ENCODE measurements around the gene FRMD6.

The FRMD6 gene

DNA sequence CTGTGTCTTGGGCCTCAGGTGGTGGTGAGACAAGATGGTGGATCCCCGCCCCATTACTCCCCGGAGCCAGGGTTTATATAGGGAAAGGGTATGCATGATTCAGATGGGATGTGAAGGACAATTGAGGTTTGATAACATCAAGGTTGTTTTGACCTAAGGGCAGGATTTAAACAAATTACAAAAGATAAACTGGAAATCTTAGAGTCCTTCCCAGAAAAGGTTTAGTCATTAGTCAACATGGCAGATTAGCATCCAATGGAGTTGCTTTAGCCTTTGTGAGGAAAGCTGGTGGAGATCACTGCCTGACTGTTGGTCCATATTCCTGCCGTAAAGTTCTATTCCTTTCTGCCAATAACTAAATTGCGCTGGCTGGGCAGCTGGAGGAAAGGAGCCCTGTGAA is 15.6 kb upstream of the FRMD6 start:
- no peak for TF ChIP-seq CTCF (IDR thresholded peaks at IDR 0.05; ENCODE audit: extremely low read depth, insufficient read depth, missing control alignments)
- in situ Hi-C loops (cut with MboI; ENCODE audit: low pct_unique_long_range_greater_than_20kb, low sequenced_read_pairs, unreplicated experiment) = no loop called here
- DNase-seq (ENCODE audit: low spot score) = no peak

- in situ Hi-C loops (cut with MboI; ENCODE audit: low pct_unique_long_range_greater_than_20kb, low sequenced_read_pairs, unreplicated experiment) = no loop called here
- TF ChIP-seq CTCF (IDR thresholded peaks at IDR 0.05; ENCODE audit: extremely low read depth, insufficient read depth, missing control alignments) = no peak
- DNase-seq (ENCODE audit: low spot score) = no peak
Observed at GRCh38 chr14:51638071-51638944, 13.4 kb upstream of the FRMD6 start.

DNA sequence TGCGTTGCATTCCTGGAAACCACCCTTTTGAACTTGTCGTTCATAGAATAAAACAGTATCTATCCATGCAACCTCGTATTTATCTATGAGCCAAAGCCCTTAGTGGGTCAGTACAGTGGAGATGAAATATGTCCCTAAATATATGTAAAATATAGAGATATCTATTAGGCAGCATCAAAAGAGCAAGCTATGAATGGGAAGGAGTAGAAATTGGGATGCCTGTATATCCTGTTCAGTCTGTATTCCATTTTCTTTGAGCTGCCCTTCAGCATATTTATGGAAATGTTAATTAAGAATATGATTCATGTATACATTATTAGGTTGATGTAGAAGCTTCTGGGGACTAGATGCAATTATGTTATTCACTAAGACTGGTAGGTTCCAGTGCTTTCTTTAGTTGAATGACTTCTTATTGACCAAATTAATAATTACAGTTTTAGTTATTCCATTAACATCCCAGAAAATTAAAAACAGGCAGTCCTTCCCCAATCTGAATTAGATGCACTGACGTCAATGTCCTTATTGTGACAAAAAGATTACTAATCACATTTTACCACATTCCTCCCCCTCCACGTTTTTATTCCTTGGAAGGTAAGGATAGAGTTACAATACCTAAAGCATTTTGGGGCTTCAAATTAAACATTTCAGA is 11.9 kb upstream of the FRMD6 start:
- TF ChIP-seq CTCF (IDR thresholded peaks at IDR 0.05; ENCODE audit: extremely low read depth, insufficient read depth, missing control alignments) = no peak
- in situ Hi-C loops (cut with MboI; ENCODE audit: low pct_unique_long_range_greater_than_20kb, low sequenced_read_pairs, unreplicated experiment) = no loop called here
- DNase-seq (ENCODE audit: low spot score) = no peak

GRCh38 chr14:51643140-51643539 is 8.6 kb upstream of the FRMD6 start:
- no peak for TF ChIP-seq CTCF (IDR thresholded peaks at IDR 0.05; ENCODE audit: extremely low read depth, insufficient read depth, missing control alignments)
- in situ Hi-C loops (cut with MboI; ENCODE audit: low pct_unique_long_range_greater_than_20kb, low sequenced_read_pairs, unreplicated experiment) = no loop called here
- no peak for DNase-seq (ENCODE audit: low spot score)

DNA sequence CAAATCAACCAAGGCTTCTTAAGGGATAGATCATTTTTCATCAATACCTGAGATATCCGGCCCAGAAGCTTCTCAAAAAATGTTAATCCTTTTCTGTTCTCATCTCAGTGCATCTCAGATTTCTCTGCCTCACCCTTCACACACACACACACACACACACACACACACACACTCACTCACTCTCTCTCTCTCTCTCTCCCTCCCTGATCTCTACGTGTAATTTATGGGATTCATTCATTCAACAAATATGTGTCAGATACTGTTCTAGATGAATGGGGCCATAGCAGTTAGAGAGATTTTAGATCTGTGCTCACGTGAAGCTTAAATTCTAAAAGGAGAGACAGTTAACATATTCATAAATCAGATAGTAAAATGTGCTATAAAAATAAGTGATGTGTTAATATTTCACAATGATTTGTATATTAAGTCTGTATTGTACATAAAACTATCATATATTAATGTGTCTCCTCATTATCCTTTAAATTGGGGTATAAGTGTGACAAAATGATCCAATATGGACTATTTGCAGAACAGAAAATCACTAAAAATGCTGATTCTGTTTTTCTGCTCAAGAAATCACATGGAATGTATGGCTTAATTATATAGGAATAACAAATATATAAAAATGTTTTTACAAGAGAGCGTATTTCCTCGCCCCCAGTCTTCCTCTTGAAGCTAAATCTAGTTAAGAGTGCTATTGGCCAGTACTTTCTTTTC is 7.3 kb upstream of the FRMD6 start:
- TF ChIP-seq CTCF (IDR thresholded peaks at IDR 0.05; ENCODE audit: extremely low read depth, insufficient read depth, missing control alignments) = no peak
- in situ Hi-C loops (cut with MboI; ENCODE audit: low pct_unique_long_range_greater_than_20kb, low sequenced_read_pairs, unreplicated experiment) = no loop called here

DNA sequence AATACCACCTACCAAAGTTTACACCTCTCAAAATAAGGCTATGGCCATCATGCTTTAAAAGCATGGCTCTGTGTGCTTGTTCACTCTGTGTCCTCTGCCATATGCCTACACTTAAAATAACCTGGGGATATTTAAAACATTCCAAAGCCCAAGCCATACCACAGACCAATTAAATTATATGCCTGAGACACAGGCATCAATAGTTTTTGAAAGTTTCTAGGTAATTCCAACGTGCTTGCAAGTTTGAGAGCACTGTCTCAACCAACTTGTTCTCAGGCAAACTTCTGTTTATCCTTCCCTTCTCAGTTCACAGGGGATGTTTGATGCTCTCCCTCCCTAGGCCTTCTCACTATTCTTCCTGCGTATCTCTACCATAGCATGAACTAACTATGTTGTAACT is 3.4 kb upstream of the FRMD6 start:
- in situ Hi-C loops (cut with MboI; ENCODE audit: low pct_unique_long_range_greater_than_20kb, low sequenced_read_pairs, unreplicated experiment) = no loop called here
- TF ChIP-seq CTCF (IDR thresholded peaks at IDR 0.05; ENCODE audit: extremely low read depth, insufficient read depth, missing control alignments) = no peak
- DNase-seq (ENCODE audit: low spot score) = no peak

More for the DNA sequence above, 7.3 kb upstream of the FRMD6 start:
- no peak for DNase-seq (ENCODE audit: low spot score)

All from GM13977 (cell line).